T-helper 2 cell treated with Interferon-gamma antibody and Interleukin-4, amounts not matched to agents 100 ng/mL and 5 ng/mL, for 36 hours (primary cell): Measurements from ENCODE around the gene ZKSCAN1. TPM values are rescaled to one million over a fixed set of nuclear protein-coding genes. Genes with fewer than 3 reads are reported as not detected.

Experiments
- intact Hi-C: fragments of 100-400 bp; cut with micrococcal nuclease; formaldehyde crosslinking; loops from one replicate; pipeline ENCODE4 v1.15.1; 2023
- total RNA-seq: library from RNA; stranded (reverse); gene quantifications from 2 replicates; pipeline ENCODE4 v1.2.3, GENCODE V29; 2022

ZKSCAN1 gene
- total RNA-seq, 1 donor from 2014 or later: 53.2 TPM

- intact Hi-C loops: no loop called here
Observed at GRCh38 chr7:100034871-100035510, 19.6 kb downstream of the ZKSCAN1 start.

- intact Hi-C loops: no loop called here
Observed at GRCh38 chr7:100035876-100036275, 20.5 kb downstream of the ZKSCAN1 start.

DNA sequence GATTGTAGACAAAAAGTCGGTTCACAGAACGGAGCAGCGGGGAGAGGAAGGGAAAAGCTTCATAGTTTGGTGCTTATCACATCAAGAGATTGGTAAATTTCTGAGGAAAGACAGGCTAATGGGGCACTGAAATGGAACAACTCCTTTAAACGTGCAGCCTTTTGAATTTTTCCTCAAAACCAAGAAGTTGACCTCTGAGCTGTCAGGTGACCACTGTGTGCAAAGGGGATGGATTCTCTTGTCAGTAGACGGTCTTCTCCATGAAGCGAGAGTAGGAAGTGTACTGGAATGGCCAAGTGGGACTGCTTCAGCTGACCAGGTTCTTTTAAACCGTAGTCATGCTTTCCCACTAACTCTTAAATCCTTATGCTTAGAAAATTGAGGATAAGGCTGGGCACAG is 22.9 kb downstream of the ZKSCAN1 start:
- intact Hi-C loops: no loop called here

DNA sequence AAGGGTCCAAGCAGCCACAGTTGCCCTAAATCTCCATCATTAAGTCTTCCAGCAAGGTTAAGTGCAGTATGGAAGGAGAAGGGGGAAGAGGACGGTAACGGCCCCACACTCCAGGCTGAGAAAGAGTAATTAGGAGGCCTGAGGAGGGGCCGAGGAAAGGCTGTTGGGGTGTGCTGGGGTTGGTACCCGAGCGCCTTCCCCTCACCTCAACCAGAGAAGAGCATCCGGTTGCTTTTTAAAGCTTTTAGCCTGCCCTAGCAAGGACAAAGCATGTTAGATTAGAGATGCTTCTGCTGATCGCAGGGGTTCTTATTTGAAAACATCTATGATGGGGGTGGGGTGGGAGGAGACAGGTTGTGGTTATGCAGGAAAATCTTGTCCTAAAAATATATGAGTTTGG is 25.2 kb downstream of the ZKSCAN1 start:
- intact Hi-C loops: no loop called here

DNA sequence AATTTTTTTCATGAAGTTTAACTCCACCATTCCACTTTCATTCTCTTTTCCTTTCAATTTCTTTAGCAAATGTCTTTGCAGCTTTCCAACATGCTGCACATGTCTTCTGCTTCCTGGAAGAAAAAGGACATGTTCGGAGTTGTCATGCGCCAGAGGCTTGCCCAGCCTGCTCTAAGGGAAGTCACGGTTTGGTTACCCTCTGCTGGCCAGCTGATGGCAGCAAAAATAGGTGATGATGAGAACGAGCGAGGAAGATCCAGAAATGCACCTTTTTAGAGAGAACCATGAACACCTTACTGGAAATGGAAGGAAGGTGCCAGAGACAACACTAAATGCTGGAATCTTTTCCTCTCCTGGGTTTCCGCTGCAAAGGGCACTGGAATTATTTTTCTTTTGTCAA is 29.3 kb downstream of the ZKSCAN1 start:
- intact Hi-C loops: no loop called here

DNA sequence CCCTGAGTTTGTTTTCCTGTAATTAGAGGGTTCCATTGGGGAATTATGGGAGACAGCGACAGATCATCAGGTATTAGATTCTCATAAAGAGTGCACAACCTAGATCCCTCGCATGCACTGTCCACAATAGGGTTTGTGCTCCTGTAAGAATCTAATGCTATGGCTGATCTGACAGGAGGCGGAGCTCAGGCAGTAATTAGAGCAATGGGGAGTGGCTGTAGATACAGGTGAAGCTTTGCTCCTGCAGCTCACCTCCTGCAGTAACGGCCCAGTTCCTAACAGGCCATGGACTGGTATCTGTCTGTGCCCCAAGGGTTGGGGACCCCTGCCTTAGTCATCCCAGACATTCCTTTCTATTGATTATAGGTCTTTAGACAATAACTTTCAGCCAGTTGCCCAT is 33.3 kb downstream of the ZKSCAN1 start:
- intact Hi-C loops: loop anchor here (2.0 kb wide), 3 partner anchors 32 to 130 kb away; partner anchors contain the start of genes TRIM4, ZKSCAN1 and ZNF3

DNA sequence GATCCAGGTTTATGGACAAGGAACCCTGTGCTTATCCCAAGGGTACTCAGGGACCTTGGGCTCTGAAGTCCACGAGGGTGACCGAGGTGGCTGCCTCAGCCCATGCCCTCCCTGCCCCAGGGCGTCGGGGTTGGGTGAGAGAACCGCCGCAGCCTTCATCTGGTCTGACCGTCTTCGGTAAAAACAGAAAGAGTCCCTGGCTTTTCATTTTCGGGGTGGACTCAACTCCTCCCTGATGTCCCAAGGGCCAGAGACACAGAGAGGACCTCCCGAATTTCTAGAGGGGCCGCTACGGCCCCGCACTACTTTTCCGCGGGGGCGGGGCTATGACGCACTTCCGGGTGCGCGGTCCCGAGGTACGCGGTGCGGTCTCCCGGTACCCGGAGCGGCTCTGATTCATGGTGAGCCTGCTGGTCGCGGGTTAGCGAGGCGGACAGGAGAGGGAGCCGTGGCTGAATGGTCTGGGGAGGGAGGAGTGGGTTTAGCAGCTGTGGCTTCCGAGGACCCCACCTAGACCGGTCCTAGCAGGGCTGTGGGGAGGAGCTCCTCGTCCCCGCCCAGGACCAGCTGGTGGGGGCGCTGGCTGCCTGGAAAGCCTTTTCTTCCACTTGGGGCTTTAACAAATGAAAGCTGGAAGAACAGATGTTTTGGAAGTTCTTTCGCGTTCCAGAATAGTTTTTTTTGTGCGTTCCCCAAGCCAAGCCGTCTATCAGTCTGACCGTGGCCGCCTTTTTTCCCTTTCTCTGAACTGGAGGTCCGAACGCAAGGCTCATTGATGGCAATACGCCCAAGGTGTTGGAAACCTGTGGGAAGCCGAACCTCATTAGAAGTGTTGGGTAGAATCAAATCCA is 34.3 kb downstream of the ZKSCAN1 start, which contains the start of gene ZSCAN21:
Gene ZSCAN21, plus strand, starts transcription at position 334 of the 851 bp plus-strand sequence. CDS start 7,233 bp downstream, outside the sequence.
- intact Hi-C loops: loop anchor here (2.0 kb wide), 3 partner anchors 31 to 131 kb away; partner anchors contain the start of genes TRIM4, ZKSCAN1 and ZNF3

DNA sequence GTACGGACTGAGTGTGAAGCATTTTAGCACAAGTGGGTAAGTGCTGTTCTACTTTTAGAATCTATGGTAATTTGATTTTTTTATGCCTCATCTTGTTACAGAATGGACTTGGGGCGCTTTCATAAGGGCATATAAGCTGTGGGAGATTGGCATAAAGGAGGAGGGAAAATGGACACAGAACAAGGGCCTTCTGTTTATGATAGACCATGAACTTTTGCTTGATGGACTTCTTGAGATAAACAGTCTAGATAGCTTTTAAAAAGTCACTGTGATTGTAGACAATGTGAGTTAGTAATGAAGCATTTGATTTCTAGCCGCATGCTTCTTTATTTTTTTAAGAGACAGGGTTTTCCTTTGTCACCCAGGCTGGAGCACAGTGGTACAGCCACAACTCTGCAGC is 36.2 kb downstream of the ZKSCAN1 start:
- intact Hi-C loops: no loop called here

DNA sequence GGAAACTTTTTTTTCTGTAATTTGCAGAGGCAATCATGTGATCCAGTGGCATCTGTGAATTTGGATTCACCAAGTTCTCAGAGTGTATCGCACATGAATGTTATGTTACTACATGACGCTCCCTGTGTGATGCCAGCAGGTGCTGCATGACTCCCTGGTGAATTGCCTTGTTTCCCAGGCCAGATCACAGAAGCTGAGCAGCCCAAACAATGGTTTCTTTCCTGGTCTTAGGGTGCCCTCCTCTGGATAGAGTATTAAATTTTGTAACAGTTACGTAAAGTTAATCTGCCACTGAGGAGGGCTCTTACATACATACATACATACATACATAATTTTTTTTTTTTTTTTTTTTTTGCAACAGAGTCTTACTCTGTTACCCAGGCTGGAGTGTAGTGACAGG is 37.8 kb downstream of the ZKSCAN1 start:
- intact Hi-C loops: loop anchor here (1.0 kb wide), 2 partner anchors 59 to 140 kb away; no protein-coding TSS in a partner anchor

DNA sequence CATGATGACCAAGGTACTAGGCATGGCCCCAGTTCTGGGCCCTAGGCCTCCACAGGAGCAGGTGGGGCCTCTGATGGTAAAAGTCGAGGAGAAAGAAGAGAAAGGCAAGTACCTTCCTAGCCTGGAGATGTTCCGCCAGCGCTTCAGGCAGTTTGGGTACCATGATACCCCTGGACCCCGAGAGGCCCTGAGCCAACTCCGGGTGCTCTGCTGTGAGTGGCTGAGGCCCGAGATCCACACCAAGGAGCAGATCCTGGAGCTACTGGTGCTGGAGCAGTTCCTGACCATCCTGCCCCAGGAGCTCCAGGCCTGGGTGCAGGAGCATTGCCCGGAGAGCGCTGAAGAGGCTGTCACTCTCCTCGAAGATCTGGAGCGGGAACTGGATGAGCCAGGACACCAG is 41.6 kb downstream of the ZKSCAN1 start:
- intact Hi-C loops: no loop called here

DNA sequence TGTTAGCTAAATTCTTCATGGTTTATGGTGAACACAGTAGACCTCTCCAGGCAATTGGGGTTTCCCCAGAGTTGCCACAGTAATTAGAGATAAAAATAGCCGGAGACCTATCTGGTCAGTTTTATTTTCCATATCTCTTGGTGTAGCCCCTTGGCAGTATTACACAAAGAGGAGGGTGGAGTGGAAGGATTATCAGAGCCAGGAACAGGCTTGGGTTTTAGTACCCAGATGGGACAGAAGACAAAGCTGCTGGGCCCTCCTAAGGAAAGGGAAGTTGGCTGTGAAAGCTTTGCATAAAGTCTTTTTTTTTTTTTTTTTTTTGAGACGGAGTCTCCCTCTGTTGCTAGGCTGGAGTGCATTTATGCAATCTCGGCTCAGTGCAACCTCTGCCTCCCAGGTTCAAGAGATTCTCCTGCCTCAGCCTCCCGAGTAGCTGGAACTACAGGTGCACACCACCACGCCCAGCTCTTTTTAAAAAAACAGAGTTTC is 43.9 kb downstream of the ZKSCAN1 start:
- intact Hi-C loops: no loop called here

- intact Hi-C loops: no loop called here
Observed at GRCh38 chr7:100061518-100062193, 46.3 kb downstream of the ZKSCAN1 start.

- intact Hi-C loops: no loop called here
Observed at GRCh38 chr7:100063376-100063775, 48.0 kb downstream of the ZKSCAN1 start.

GRCh38 chr7:100064162-100064561 is 48.8 kb downstream of the ZKSCAN1 start:
- intact Hi-C loops: no loop called here

- intact Hi-C loops: no loop called here
Observed at GRCh38 chr7:100065452-100066186, 50.2 kb downstream of the ZKSCAN1 start.

GRCh38 chr7:100066953-100067352 is 51.6 kb downstream of the ZKSCAN1 start:
- intact Hi-C loops: no loop called here

DNA sequence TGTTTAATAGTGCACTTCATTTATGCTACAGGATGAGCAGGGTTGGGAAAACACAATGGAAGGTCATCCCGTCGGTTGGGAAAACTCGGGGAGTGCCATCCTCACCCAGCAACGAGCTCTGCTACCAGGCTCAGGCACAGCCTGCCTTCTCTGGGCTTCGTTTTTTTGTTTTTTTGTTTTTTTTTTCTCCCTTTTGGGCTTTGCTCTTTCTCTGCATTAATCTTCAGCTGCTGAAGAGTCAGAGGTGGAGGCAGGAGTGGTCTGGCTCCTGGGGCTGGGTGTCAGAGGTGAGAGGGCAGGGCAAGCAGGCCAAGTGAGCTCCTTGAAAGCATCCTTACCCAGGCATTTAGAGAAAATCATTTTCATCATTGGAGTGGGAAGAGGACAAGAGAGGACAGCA is 54.6 kb downstream of the ZKSCAN1 start:
- intact Hi-C loops: no loop called here

DNA sequence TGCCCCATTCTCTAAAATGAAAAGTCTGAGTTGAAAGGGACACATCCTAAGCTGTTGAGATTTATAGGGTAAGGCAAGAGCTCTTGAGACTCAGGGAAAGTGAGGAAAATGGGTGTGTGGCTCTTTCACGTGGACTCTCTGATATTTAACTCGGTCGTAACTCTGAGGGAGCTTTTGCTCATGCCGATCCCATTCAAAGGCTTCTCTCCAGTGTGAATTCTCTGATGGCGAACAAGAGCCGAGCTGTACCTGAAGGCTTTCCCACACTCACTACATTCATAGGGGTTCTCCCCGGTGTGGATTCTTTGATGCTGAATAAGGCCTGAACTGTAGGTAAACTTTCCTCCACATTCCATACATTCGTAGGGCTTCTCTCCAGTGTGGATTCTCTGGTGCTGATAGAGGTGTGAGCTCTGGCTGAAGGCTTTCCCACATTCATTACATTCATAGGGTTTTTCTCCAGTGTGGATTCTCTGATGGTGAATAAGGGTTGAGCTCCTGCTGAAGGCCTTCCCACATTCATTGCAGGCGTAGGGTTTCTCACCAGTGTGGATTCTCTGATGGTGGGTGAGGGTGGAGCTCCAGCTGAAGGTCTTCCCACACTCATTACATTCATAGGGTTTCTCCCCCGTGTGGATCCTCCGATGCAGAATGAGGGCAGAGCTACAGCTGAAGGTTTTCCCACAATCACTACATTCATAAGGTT is 55.8 kb downstream of the ZKSCAN1 start:
- intact Hi-C loops: no loop called here

GRCh38 chr7:100072462-100072861 is 57.1 kb downstream of the ZKSCAN1 start:
- intact Hi-C loops: no loop called here

DNA sequence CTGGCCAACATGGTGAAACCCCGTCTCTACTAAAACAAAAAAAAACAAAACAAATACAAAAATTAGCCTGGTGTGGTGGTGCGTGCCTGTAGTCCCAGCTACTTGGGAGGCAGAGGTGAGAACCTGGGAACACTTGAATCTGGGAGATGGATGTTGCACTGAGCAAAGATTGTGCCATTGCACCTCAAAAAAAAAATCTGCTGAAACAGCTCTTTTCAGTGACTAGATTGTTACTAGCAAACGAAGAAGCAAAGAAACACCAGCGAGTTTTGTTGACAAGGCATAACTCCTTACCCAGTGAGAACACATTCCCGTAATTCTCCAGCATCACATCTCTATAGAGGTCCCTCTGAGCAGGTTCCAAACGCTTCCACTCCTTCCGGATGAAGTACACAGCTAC is 59.4 kb downstream of the ZKSCAN1 start:
- intact Hi-C loops: no loop called here
